Small intestine (tissue), 7 donors: ENCODE data around the gene GK2. TPM values are rescaled to one million over a fixed set of nuclear protein-coding genes. Genes with fewer than 3 reads are reported as not detected.

ENCODE experiments used
- DNase-seq, 2 donors: peaks; one replicate each; pipeline versions ENCODE4 v3.0.0 to v3.0.0-alpha.2; 2013
- FAIRE-seq: peaks from 2 replicates; lab custom pipeline; 2012; peaks lifted over from hg19 to GRCh38; lab: Jason Lieb, UNC
- H3K27ac ChIP-seq, 3 donors: one replicate each; pipeline ENCODE4 v1.5.1; 2013; ENCODE audit warnings: low read length in 2 of 3, mild to moderate bottlenecking in 2 of 3, control low read depth in 1 of 3, inconsistent platforms in 1 of 3, low read depth in 1 of 3, moderate library complexity in 1 of 3
- H3K27me3 ChIP-seq, 3 donors: one replicate each; pipeline ENCODE4 v1.6.1; 2013; ENCODE audit warnings: low read length in 3 of 3, inconsistent platforms in 1 of 3; ENCODE audit not compliant: control insufficient read depth in 3 of 3, insufficient read depth in 3 of 3
- H3K36me3 ChIP-seq, 3 donors: one replicate each; pipeline ENCODE4 v1.6.1; 2013; ENCODE audit warnings: low read length in 3 of 3, inconsistent platforms in 1 of 3, low read depth in 1 of 3, mild to moderate bottlenecking in 1 of 3, moderate library complexity in 1 of 3; ENCODE audit not compliant: control insufficient read depth in 3 of 3, insufficient read depth in 2 of 3
- H3K4me1 ChIP-seq, 3 donors: one replicate each; pipeline ENCODE4 v1.6.1; 2013; ENCODE audit warnings: low read length in 2 of 3, inconsistent platforms in 1 of 3, low read depth in 1 of 3, mild to moderate bottlenecking in 1 of 3, moderate library complexity in 1 of 3; ENCODE audit not compliant: control insufficient read depth in 3 of 3, insufficient read depth in 2 of 3
- H3K4me3 ChIP-seq, 3 donors: one replicate each; pipeline ENCODE4 v1.5.1; 2013; ENCODE audit warnings: low read length in 3 of 3, control low read depth in 1 of 3, inconsistent platforms in 1 of 3, low read depth in 1 of 3, mild to moderate bottlenecking in 1 of 3, moderate library complexity in 1 of 3
- H3K9me3 ChIP-seq, 2 donors: one replicate each; pipeline ENCODE4 v1.6.1; 2013; ENCODE audit warnings: low read depth in 1 of 2, low read length in 1 of 2; ENCODE audit not compliant: control insufficient read depth in 2 of 2, insufficient read depth in 1 of 2
- WGBS, 3 donors: extraction: QIAGEN DNeasy Blood & Tissue Kit; methylation state at CpG; one replicate each; pipeline ENCODE4 v1.1.7; 2013; 5-methylcytosine and 5-hydroxymethylcytosine counted together
- polyA plus RNA-seq, 4 donors: library from polyadenylated mRNA; stranded (reverse) in 3 of 4; unstranded in 1 of 4; fragments of 200-250 nt in 3 of 4; fragments of 120-200 nt in 1 of 4; gene quantifications; one replicate each; pipeline versions ENCODE4 v1.2.1 to v1.2.3, GENCODE V29; 2013
- donor health status: healthy with polysubstance abuse.
- donor health status: control.
- donor health status: control.
- donor health status: Bipolar disorder and iron deficiency.
- donor health status: healthy.

The GK2 gene
- polyA plus RNA-seq, 4 donors = not detected

DNA sequence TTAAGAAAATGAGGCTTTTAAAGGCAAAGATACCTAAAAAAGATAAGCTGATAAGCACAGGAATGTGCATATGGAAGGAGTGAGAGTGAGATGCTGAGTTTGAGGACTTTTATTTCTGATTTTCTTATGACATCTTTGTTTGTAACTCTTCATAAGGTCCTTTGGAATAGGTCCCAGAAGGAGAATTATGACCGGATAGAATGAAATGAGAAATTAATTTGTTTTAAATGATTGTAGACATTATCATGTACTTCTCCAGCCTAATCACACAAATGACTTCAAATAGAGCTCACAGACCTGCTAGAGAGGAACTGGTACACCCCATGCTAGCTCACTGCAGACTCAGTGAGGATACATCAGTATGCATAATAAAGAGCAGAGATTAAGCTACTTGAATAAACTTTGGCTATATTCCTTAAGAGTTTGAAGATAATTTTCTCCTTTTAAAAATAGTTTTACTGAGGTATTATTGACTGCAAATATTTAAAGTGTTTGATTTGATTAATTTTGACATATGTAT lies 5.6 kb downstream of the GK2 start:
- no peak for FAIRE-seq

DNA sequence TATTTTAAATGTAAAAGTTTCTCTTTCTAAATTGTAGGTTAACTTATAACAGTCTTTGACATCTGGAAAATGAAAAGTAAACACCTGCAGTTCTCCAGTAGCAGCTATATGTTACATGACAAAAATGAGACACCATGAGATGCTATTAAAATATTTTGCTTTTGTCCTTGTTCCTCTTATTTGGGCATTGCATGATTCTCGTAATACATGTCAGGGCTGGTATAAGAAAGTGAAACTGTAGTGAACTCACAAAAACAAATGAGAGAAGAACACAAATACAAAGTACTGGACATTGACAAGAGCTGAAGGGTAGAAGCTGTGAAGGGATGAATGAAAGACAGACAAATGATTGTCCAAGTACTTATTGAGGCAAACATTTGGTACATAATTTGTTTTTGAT lies 9.0 kb downstream of the GK2 start:
- DNase-seq = no peak
- FAIRE-seq = no peak
- no peak overlapping the region for H3K27ac ChIP-seq
- H3K27me3 ChIP-seq = no peaks in the 10 kb centered on the region
- no peaks in the 10 kb centered on the region for H3K36me3 ChIP-seq
- WGBS, 3 donors = 62 to 84% (median 73%) methylated on average over 1 of the region's 1 CpG
- H3K4me3 ChIP-seq = no peak overlapping the region
- H3K4me1 ChIP-seq = no peaks in the 10 kb centered on the region
- no peaks in the 10 kb centered on the region for H3K9me3 ChIP-seq

More for the DNA sequence above, 5.6 kb downstream of the GK2 start:
- DNase-seq = no peak
- H3K4me1 ChIP-seq = no peaks in the 10 kb centered on the region
- no peak overlapping the region for H3K27ac ChIP-seq
- 68 to 79% (median 77%) methylated on average over 1 of the region's 1 CpG for WGBS, 3 donors
- no peaks in the 10 kb centered on the region for H3K9me3 ChIP-seq
- no peaks in the 10 kb centered on the region for H3K27me3 ChIP-seq
- H3K4me3 ChIP-seq = no peak overlapping the region
- no peaks in the 10 kb centered on the region for H3K36me3 ChIP-seq

DNA sequence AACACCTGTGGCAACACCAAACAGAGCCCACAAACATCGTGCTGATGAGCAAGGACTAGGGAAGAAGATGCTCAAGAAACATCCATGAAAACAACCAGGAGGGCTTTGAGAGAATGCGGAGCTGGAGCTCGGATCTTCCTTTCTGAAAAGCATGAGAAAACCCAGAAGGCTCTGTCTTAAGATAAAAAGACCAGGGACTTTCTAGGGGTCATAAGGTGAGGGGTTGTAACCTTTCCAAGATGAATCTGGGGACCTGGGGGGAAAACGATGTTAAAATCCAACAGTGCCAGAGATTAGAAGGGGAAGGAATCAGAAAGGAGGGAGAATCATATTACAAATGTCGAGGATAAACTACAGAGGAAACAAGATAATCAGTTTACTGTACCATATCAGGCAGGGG lies 10.1 kb downstream of the GK2 start:
- no peak overlapping the region for H3K4me3 ChIP-seq
- H3K9me3 ChIP-seq = no peaks in the 10 kb centered on the region
- H3K27ac ChIP-seq = no peak overlapping the region
- H3K27me3 ChIP-seq = no peaks in the 10 kb centered on the region
- FAIRE-seq (no peak), DNase-seq (no peak)
- H3K36me3 ChIP-seq = no peaks in the 10 kb centered on the region
- H3K4me1 ChIP-seq = no peaks in the 10 kb centered on the region
- WGBS, 3 donors = 40 to 52% (median 45%) methylated on average over 5 of the region's 5 CpGs

DNA sequence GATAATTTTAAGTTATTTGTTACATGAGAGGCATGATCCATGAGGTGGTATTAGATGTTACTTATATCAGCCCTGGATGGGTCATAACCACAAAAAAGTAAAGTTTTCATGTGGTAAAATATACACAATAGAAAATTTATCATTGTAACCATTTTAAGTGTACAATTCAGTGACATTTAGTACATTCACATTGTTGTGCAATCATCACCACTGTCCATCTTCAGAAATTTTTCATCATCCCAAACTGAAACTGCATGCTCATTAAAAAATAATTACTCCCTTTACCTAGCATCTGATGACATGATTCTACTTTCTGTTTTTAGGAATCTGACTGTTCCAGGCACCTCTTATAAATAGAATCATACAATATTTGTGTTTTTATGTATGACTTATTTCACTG lies 11.2 kb downstream of the GK2 start:
- FAIRE-seq (no peak), DNase-seq (no peak)
- Histone ChIP-seq H3K27ac (no peak overlapping the region), H3K4me1 (no peaks in the 10 kb centered on the region), H3K4me3 (no peak overlapping the region), H3K36me3 (no peaks in the 10 kb centered on the region), H3K27me3 (no peaks in the 10 kb centered on the region), H3K9me3 (no peaks in the 10 kb centered on the region)

DNA sequence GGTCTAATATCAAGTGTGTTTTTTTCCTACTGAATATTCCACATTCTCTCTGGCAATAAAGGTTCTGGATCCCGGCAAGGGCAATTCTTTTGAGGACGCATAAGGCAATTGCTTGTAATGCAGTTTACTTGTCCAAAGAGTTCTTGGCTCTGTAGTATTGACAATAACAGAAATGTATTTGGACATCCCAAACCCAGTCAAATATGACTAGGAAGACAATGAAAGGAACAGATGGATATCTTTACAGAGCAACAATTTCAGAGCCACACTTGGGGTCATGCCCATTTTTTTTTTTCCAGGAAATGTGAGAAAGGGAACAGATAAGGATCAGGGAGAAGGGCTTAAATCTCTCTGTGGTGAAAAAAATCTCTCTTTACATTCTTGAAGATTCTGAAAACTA lies 12.2 kb downstream of the GK2 start:
- FAIRE-seq = no peak
- Histone ChIP-seq H3K27ac (no peak overlapping the region), H3K4me3 (no peak overlapping the region), H3K4me1 (no peaks in the 10 kb centered on the region), H3K36me3 (no peaks in the 10 kb centered on the region), H3K9me3 (no peaks in the 10 kb centered on the region), H3K27me3 (no peaks in the 10 kb centered on the region)
- DNase-seq = no peak
- 54 to 84% (median 81%) methylated on average over 2 of the region's 2 CpGs for WGBS, 3 donors

DNA sequence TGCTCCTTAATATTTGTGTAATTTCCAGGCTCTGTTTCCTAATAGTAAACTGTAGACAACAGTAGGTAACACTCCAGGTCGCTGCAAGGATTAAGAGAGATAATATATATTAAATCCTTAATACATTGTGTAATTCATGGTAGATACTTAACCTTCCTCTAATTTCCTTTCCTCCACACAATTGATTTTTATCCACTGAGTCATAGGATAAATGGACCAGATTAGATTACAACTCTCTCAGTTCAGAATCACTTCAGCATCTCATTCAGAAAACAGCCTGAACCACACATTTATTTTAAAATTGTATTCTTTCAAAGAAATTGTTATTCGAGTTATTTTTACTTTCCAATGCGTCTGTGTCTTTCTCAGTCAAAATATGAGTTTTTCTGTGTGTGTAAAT lies 17.1 kb downstream of the GK2 start:
- WGBS, 3 donors = 64 to 72% (median 67%) methylated on average over 3 of the region's 3 CpGs
- Histone ChIP-seq H3K27ac (no peak overlapping the region), H3K36me3 (no peaks in the 10 kb centered on the region), H3K4me3 (no peak overlapping the region), H3K27me3 (no peaks in the 10 kb centered on the region), H3K4me1 (no peaks in the 10 kb centered on the region), H3K9me3 (no peaks in the 10 kb centered on the region)
- no peak for FAIRE-seq
- DNase-seq = no peak

DNA sequence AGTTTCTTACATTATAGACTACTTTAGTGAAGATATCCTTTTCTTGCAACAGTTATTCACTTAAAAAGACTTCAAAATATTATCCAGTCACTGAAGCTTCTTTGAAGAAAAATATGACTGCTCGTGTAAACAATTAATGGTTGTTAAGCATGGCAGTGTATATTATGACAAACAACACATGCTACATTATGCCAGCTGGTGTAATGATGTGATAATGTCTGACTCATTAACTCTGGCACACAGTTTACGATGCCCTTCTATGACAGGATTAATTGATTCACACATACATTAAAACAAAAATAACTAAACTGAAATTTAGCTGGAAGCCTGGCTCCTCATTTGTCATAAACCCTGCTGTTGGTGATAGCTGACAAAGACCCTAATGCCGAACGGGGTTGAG lies 22.4 kb downstream of the GK2 start:
- DNase-seq = peak in 1 of 2 donors; percentile 0
- Histone ChIP-seq H3K9me3 (no peaks in the 10 kb centered on the region), H3K4me1 (no peaks in the 10 kb centered on the region), H3K4me3 (no peak overlapping the region), H3K27ac (no peak overlapping the region), H3K36me3 (no peaks in the 10 kb centered on the region), H3K27me3 (no peaks in the 10 kb centered on the region)
- WGBS, 3 donors = 55 to 66% (median 63%) methylated on average over 4 of the region's 4 CpGs
- no peak for FAIRE-seq

DNA sequence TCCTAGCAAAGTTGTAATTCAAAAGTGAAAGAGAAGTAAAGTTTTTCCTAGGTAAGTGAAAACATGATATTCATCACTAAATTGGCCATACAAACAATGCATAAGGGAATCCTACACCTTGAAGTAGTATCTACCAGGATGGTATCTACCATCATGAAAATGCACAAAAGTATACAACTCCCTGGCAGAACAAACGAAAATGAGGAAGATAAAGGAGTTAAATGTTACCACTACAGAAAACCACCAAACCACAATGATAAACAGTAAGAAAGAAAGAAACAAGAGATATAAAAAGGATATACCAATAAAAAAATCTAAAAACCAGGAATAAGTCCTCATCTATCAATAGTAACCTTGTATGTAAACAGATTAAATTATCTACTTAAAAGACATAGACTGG lies 26.9 kb downstream of the GK2 start:
- H3K4me1 ChIP-seq = no peaks in the 10 kb centered on the region
- 35 to 49% (median 39%) methylated on average over 1 of the region's 1 CpG for WGBS, 3 donors
- H3K9me3 ChIP-seq = no peaks in the 10 kb centered on the region
- no peak overlapping the region for H3K4me3 ChIP-seq
- H3K36me3 ChIP-seq = no peaks in the 10 kb centered on the region
- no peak for DNase-seq
- H3K27ac ChIP-seq = no peak overlapping the region
- H3K27me3 ChIP-seq = no peaks in the 10 kb centered on the region
- no peak for FAIRE-seq

DNA sequence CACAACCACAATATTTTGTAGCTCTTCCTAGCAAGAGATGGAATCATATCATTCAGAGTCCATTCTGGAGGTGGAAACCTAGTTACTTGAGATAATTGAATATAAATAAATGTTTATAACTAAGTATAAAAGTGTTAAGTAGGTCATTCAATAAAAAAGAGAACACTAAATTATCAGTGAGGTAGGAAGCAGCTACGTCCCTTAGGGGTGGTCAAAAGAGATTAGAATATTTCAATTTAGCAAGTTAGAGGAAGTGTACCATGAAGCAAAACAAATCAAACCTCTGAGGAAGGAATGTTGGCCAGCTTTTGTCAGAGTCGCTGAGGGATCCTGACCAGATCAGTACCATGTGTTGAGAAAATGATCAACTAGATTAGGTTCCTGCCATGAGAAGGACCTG lies 38.0 kb downstream of the GK2 start:
- no peak overlapping the region for H3K4me3 ChIP-seq
- H3K9me3 ChIP-seq = no peaks in the 10 kb centered on the region
- no peak overlapping the region for H3K27ac ChIP-seq
- H3K36me3 ChIP-seq = no peaks in the 10 kb centered on the region
- WGBS, 3 donors = 63 to 73% (median 67%) methylated on average over 2 of the region's 2 CpGs
- FAIRE-seq = no peak
- H3K27me3 ChIP-seq = no peaks in the 10 kb centered on the region
- no peaks in the 10 kb centered on the region for H3K4me1 ChIP-seq
- DNase-seq = no peak
